ENCODE results near the gene GPX1.

The GPX1 gene

DNA sequence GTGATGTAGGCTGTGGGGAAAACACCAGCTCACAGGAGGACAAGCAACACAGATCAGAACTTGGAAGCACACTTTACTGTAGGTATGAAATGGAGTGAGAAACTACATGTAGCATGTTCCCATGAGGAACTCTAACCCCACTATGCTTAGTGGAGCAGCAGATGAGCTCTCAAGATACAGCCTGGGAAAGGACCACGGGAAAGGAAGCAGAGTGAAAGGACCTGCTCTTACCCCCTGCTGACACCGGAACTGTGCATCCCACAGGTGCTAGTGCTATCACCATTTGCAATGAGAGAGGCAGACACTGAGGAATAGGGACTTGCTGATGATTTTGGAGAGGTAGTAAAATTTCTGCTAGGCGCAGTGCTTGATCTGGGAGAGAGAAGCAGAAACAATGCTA is 46.9 kb downstream of the GPX1 start:
- no peak for DNase-seq (ENCODE audit: low spot score)

DNA sequence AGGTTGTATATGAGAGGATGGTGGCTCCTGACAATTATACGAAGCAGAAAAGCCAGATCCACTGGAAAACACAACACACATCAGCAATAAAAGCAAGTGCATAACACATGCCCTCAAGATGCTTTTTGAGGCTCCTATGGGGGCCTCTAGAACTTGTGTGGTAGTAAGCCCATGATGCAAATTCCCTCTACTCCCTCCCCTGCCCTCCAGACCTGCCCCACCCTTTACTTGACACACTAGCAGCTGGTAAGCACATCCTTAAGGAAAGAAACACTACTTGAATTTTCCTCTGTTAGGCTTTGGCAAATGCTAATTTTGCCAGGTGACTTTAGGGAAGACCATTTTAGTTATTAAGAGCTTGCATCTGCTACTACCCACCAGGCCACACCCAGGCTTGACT is 47.5 kb downstream of the GPX1 start:
- DNase-seq (ENCODE audit: low spot score), result no peak

All from hepatic stellate cell (primary cell).